Epithelial cell of prostate (primary cell): ENCODE data around the gene FILIP1L.
A peak's percentile ranks its signal among the peaks of the same experiment; 100 is the strongest.

Experiments
- DNase-seq: peaks from one replicate; pipeline ENCODE4 v3.0.0-alpha.2; 2011; ENCODE audit warnings: low read depth, low spot score
- H3K27ac ChIP-seq: fragments of 450-650 bp; 2 replicates; pipeline ENCODE4 v1.5.1; 2017; ENCODE audit warnings: mild to moderate bottlenecking

FILIP1L gene

GRCh38 chr3:100047455-100048141 lies 66.7 kb downstream of the FILIP1L start:
- H3K27ac ChIP-seq, result peak overlapping the region; percentile 78
- DNase-seq, result peak; percentile 94

GRCh38 chr3:100046986-100047385 lies 67.3 kb downstream of the FILIP1L start:
- H3K27ac ChIP-seq, result peak overlapping the region; percentile 78
- DNase-seq, result no peak

- DNase-seq, result no peak
- H3K27ac ChIP-seq, result peak overlapping the region; percentile 78
Observed at GRCh38 chr3:100045696-100046095, 68.6 kb downstream of the FILIP1L start.

GRCh38 chr3:100044369-100044768 lies 69.9 kb downstream of the FILIP1L start:
- no peak for DNase-seq
- no peak overlapping the region for H3K27ac ChIP-seq

- no peak for DNase-seq
- peak overlapping the region; percentile 98 for H3K27ac ChIP-seq
Observed at GRCh38 chr3:100043271-100043670, 71.0 kb downstream of the FILIP1L start.

GRCh38 chr3:100042166-100042981 lies 71.9 kb downstream of the FILIP1L start:
- H3K27ac ChIP-seq, result peak overlapping the region; percentile 98
- DNase-seq, result peak; percentile 88

GRCh38 chr3:100041328-100041749 lies 73.0 kb downstream of the FILIP1L start:
- DNase-seq, result no peak
- peak overlapping the region; percentile 98 for H3K27ac ChIP-seq

- peak overlapping the region; percentile 98 for H3K27ac ChIP-seq
- DNase-seq, result no peak
Observed at GRCh38 chr3:100040451-100041225, 73.7 kb downstream of the FILIP1L start.

- H3K27ac ChIP-seq, result no peak overlapping the region
- no peak for DNase-seq
Observed at GRCh38 chr3:100039075-100039474, 75.2 kb downstream of the FILIP1L start.

- DNase-seq, result no peak
- peak overlapping the region; percentile 71 for H3K27ac ChIP-seq
Observed at GRCh38 chr3:100033903-100034471, 80.3 kb downstream of the FILIP1L start.

- DNase-seq, result peak; percentile 51
- H3K27ac ChIP-seq, result peak overlapping the region; percentile 71
Observed at GRCh38 chr3:100033184-100033583, 81.1 kb downstream of the FILIP1L start.

- DNase-seq, result peak; percentile 64
- peak overlapping the region; percentile 71 for H3K27ac ChIP-seq
Observed at GRCh38 chr3:100032243-100032642, 82.1 kb downstream of the FILIP1L start.

GRCh38 chr3:100030914-100031425 lies 83.3 kb downstream of the FILIP1L start:
- no peak for DNase-seq
- peak overlapping the region; percentile 55 for H3K27ac ChIP-seq

- peak; percentile 83 for DNase-seq
- H3K27ac ChIP-seq, result peak overlapping the region; percentile 55
Observed at GRCh38 chr3:100030346-100030745, 84.0 kb downstream of the FILIP1L start.

GRCh38 chr3:100029689-100030088 lies 84.6 kb downstream of the FILIP1L start:
- DNase-seq, result no peak
- peak overlapping the region; percentile 55 for H3K27ac ChIP-seq

GRCh38 chr3:100029052-100029451 lies 85.2 kb downstream of the FILIP1L start:
- no peak for DNase-seq

GRCh38 chr3:100027321-100027720 lies 87.0 kb downstream of the FILIP1L start:
- no peak overlapping the region for H3K27ac ChIP-seq
- no peak for DNase-seq

More at GRCh38 chr3:100029052-100029451, 85.2 kb downstream of the FILIP1L start:
- no peak overlapping the region for H3K27ac ChIP-seq

GRCh38 chr3:100024520-100025303 lies 89.6 kb downstream of the FILIP1L start:
- peak overlapping the region; percentile 66 for H3K27ac ChIP-seq
- DNase-seq, result no peak

- peak overlapping the region; percentile 66 for H3K27ac ChIP-seq
- no peak for DNase-seq
Observed at GRCh38 chr3:100023595-100023994, 90.7 kb downstream of the FILIP1L start.
